HEK293 (cell line): ENCODE measurements around the gene CSNK2A3.

ENCODE experiments used
- CTCF ChIA-PET: fragments of 350-600 bp; formaldehyde crosslinking; extraction: SDS; loops from one replicate; lab custom pipeline; 2021; ENCODE audit warnings: antibody characterized with exemption; lab: Yijun Ruan, JAX
- POLR2A ChIA-PET: fragments of 300-600 bp; formaldehyde crosslinking; extraction: SDS; loops from one replicate; lab custom pipeline; 2020; ENCODE audit warnings: antibody characterized with exemption, inconsistent platforms; lab: Yijun Ruan, JAX
- H3K27ac ChIP-seq: fragments of 200-500 bp; sonication (Bioruptor generic); 2 replicates; pipeline ENCODE4 v1.5.1; 2014; ENCODE audit warnings: low read depth, low read length, control low read depth, inconsistent platforms; ENCODE audit errors: extremely low read depth
- H3K36me3 ChIP-seq, 2 experiments: fragments of 200-500 bp in 1 of 2; sonication (Bioruptor generic) in 1 of 2; 1 replicate in 1 of 2; 2 replicates in 1 of 2; pipeline ENCODE4 v1.5.1; 2014 to 2017; ENCODE audit warnings: inconsistent platforms in 2 of 2, low read length in 2 of 2; ENCODE audit not compliant: control insufficient read depth in 2 of 2, insufficient read depth in 1 of 2
- H3K4me1 ChIP-seq: fragments of 200-500 bp; sonication (Bioruptor generic); 2 replicates; pipeline ENCODE4 v1.5.1; 2014; ENCODE audit warnings: mild to moderate bottlenecking, low read length, inconsistent platforms; ENCODE audit not compliant: control insufficient read depth, insufficient read depth
- H3K4me3 ChIP-seq: 2 replicates; pipeline ENCODE4 v1.5.1; 2011; ENCODE audit warnings: low read depth, mild to moderate bottlenecking, control low read depth, low read length, moderate library complexity
- H3K9me3 ChIP-seq: fragments of 200-500 bp; sonication (Bioruptor generic); 2 replicates; pipeline ENCODE4 v1.5.1; 2014; ENCODE audit warnings: low read depth, low read length, inconsistent platforms; ENCODE audit not compliant: control insufficient read depth, insufficient read depth
- GLI2 ChIP-seq: fragments of 450-650 bp; formaldehyde crosslinking; IDR thresholded peaks from 2 replicates; pipeline ENCODE4; 2017; ENCODE audit warnings: missing biosample characterization, missing genetic modification characterization, low read depth, borderline replicate concordance
- GLI4 ChIP-seq: fragments of 450-650 bp; formaldehyde crosslinking; IDR thresholded peaks from 2 replicates; pipeline ENCODE4 v1.5.1; 2016; ENCODE audit warnings: missing biosample characterization, missing genetic modification characterization
- HOXA7 ChIP-seq: sonication (generic); formaldehyde crosslinking; IDR thresholded peaks from 2 replicates; pipeline ENCODE4 v1.8.1; 2022; ENCODE audit warnings: missing genetic modification reagents, borderline replicate concordance
- KLF16 ChIP-seq: fragments of 450-650 bp; formaldehyde crosslinking; IDR thresholded peaks from 2 replicates; pipeline ENCODE4 v1.5.1; 2017; ENCODE audit warnings: missing biosample characterization, missing genetic modification characterization
- SALL2 ChIP-seq: fragments of 450-650 bp; formaldehyde crosslinking; IDR thresholded peaks from 2 replicates; pipeline ENCODE4 v1.5.0; 2017; ENCODE audit warnings: missing biosample characterization, mild to moderate bottlenecking, missing genetic modification characterization, borderline replicate concordance
- SP3 ChIP-seq: fragments of 450-650 bp; formaldehyde crosslinking; IDR thresholded peaks from 2 replicates; pipeline ENCODE4 v1.5.1; 2016; ENCODE audit warnings: missing biosample characterization, missing genetic modification characterization
- TCF7L2 ChIP-seq: IDR thresholded peaks from 2 replicates; pipeline ENCODE4 v1.6.1; 2011; ENCODE audit warnings: low read depth, mild to moderate bottlenecking, inconsistent platforms, low read length, moderate library complexity, borderline replicate concordance
- ZEB2 ChIP-seq: fragments of 450-650 bp; formaldehyde crosslinking; IDR thresholded peaks from 2 replicates; pipeline ENCODE4 v1.5.1; 2016; ENCODE audit warnings: missing biosample characterization, missing genetic modification characterization
- ZFHX2 ChIP-seq: fragments of 450-650 bp; formaldehyde crosslinking; conservative IDR thresholded peaks from 2 replicates; pipeline ENCODE4 v1.5.1; 2016; ENCODE audit warnings: missing biosample characterization, missing genetic modification characterization
- ZIC2 ChIP-seq: fragments of 450-650 bp; formaldehyde crosslinking; IDR thresholded peaks from 2 replicates; pipeline ENCODE4 v1.5.1; 2016; ENCODE audit warnings: missing biosample characterization, missing genetic modification characterization
- ZNF146 ChIP-seq: fragments of 450-650 bp; formaldehyde crosslinking; IDR thresholded peaks from 2 replicates; pipeline ENCODE4 v1.5.1; 2016; ENCODE audit warnings: missing biosample characterization, missing genetic modification characterization
- ZNF202 ChIP-seq: fragments of 450-650 bp; formaldehyde crosslinking; IDR thresholded peaks from 2 replicates; pipeline ENCODE4 v1.5.1; 2016; ENCODE audit warnings: missing biosample characterization, missing genetic modification characterization, borderline replicate concordance
- ZNF221 ChIP-seq: fragments of 450-650 bp; formaldehyde crosslinking; IDR thresholded peaks from 2 replicates; pipeline ENCODE4 v1.5.1; 2017; ENCODE audit warnings: missing biosample characterization, missing genetic modification characterization, borderline replicate concordance
- ZNF23 ChIP-seq: fragments of 450-650 bp; formaldehyde crosslinking; IDR thresholded peaks from 2 replicates; pipeline ENCODE4 v1.5.1; 2016; ENCODE audit warnings: missing biosample characterization, missing genetic modification characterization, borderline replicate concordance
- ZNF501 ChIP-seq: fragments of 450-650 bp; formaldehyde crosslinking; IDR thresholded peaks from 2 replicates; pipeline ENCODE4 v1.5.1; 2016; ENCODE audit warnings: missing biosample characterization, missing genetic modification characterization
- ZNF561 ChIP-seq: fragments of 450-650 bp; IDR thresholded peaks from 2 replicates; pipeline ENCODE4 v1.5.1; 2018; ENCODE audit warnings: missing biosample characterization, missing genetic modification characterization, borderline replicate concordance
- ZNF621 ChIP-seq: fragments of 450-650 bp; formaldehyde crosslinking; IDR thresholded peaks from 2 replicates; pipeline ENCODE4 v1.5.1; 2017; ENCODE audit warnings: missing biosample characterization, missing genetic modification characterization
- ZNF670 ChIP-seq: fragments of 450-650 bp; formaldehyde crosslinking; IDR thresholded peaks from 2 replicates; pipeline ENCODE4 v1.5.1; 2016; ENCODE audit warnings: missing biosample characterization, missing genetic modification characterization, low read depth
- ZNF768 ChIP-seq: fragments of 450-650 bp; formaldehyde crosslinking; IDR thresholded peaks from 2 replicates; pipeline ENCODE4 v1.5.1; 2018; ENCODE audit warnings: missing biosample characterization, mild to moderate bottlenecking, missing genetic modification characterization
- ZNF791 ChIP-seq: fragments of 450-650 bp; formaldehyde crosslinking; IDR thresholded peaks from 2 replicates; pipeline ENCODE4 v1.5.1; 2016; ENCODE audit warnings: missing biosample characterization, missing genetic modification characterization
- ZNF792 ChIP-seq: fragments of 450-650 bp; formaldehyde crosslinking; IDR thresholded peaks from 2 replicates; pipeline ENCODE4 v1.5.1; 2016; ENCODE audit warnings: missing biosample characterization, missing genetic modification characterization
- ZXDB ChIP-seq: fragments of 450-650 bp; formaldehyde crosslinking; IDR thresholded peaks from 2 replicates; pipeline ENCODE4 v1.5.1; 2016; ENCODE audit warnings: missing biosample characterization, missing genetic modification characterization
- TF ChIP-seq, protein P1 (sequence below): fragments of 450-650 bp; formaldehyde crosslinking; IDR thresholded peaks from 2 replicates; pipeline ENCODE4 v1.5.1; 2016; ENCODE audit warnings: missing biosample characterization, missing genetic modification characterization
- TF ChIP-seq, protein P2 (sequence below): fragments of 450-650 bp; formaldehyde crosslinking; optimal IDR thresholded peaks from 2 replicates; pipeline ENCODE3; 2016; ENCODE audit warnings: missing biosample characterization, mild to moderate bottlenecking, missing genetic modification characterization
- TF ChIP-seq, protein P3 (sequence below): IDR thresholded peaks from 2 replicates; pipeline ENCODE4 v1.6.1; 2011; ENCODE audit warnings: mild to moderate bottlenecking, low read depth, low read length, borderline replicate concordance
- TF ChIP-seq, protein P4 (sequence below): fragments of 450-650 bp; formaldehyde crosslinking; IDR thresholded peaks from 2 replicates; pipeline ENCODE4 v1.5.1; 2016; ENCODE audit warnings: missing biosample characterization, missing genetic modification characterization

The CSNK2A3 gene

DNA sequence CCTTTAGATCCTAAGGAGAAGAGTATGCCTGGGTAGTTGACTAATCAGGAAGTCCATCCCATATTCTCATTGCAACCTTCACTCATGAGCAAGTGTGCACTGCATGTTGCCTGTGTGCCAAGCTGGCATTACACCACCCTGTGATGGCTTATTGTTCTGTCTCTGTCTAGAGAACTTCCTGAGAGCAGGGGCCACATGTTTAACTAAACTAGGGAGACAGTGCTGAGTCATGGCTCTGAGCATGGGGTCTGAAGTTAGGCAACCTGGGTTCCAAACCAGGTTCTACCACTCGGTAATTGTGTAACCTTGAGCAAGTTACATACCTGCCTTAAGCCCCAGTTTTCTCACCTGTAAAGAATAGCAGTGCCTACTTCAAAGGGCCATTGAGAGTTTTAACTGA, 39.6 kb downstream of the CSNK2A3 start (continued):
- TF ChIP-seq ZNF792 = no peak

DNA sequence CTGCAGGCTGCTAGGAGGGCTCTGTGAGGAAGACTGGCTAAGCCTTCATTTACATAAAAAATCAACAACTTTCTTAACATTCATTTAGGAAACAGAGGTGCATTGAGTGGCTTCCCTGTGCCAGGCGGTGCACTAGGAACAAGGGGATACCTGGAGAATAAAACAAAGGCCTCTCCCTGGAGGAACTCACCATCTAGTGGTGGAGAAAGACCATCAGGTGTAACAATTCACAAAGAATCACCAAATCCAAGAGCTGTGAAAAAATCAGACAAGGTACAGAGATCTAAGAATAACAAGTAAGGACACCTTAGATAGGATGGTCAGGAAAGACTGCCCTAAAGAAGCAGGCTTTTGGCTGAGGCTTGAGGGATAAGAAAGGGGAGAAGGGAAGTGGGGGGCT, 40.3 kb downstream of the CSNK2A3 start:
- CTCF ChIA-PET = interaction anchor here (0.9 kb wide), 1 partner anchor 157 kb away, joined by 3 read pairs; no protein-coding TSS in a partner anchor
- TF ChIP-seq, protein P1, sequence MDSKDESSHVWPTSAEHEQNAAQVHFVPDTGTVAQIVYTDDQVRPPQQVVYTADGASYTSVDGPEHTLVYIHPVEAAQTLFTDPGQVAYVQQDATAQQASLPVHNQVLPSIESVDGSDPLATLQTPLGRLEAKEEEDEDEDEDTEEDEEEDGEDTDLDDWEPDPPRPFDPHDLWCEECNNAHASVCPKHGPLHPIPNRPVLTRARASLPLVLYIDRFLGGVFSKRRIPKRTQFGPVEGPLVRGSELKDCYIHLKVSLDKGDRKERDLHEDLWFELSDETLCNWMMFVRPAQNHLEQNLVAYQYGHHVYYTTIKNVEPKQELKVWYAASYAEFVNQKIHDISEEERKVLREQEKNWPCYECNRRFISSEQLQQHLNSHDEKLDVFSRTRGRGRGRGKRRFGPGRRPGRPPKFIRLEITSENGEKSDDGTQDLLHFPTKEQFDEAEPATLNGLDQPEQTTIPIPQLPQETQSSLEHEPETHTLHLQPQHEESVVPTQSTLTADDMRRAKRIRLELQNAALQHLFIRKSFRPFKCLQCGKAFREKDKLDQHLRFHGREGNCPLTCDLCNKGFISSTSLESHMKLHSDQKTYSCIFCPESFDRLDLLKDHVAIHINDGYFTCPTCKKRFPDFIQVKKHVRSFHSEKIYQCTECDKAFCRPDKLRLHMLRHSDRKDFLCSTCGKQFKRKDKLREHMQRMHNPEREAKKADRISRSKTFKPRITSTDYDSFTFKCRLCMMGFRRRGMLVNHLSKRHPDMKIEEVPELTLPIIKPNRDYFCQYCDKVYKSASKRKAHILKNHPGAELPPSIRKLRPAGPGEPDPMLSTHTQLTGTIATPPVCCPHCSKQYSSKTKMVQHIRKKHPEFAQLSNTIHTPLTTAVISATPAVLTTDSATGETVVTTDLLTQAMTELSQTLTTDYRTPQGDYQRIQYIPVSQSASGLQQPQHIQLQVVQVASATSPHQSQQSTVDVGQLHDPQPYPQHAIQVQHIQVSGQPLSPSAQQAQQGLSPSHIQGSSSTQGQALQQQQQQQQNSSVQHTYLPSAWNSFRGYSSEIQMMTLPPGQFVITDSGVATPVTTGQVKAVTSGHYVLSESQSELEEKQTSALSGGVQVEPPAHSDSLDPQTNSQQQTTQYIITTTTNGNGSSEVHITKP (tag by site-specific recombination) = no peak
- no peak for TF ChIP-seq ZNF146 (tag by site-specific recombination)
- no peak for TF ChIP-seq ZEB2
- TF ChIP-seq ZNF501 (tag by site-specific recombination) = no peak
- no peak for TF ChIP-seq ZNF202 (tag by site-specific recombination)
- no peak for TF ChIP-seq ZNF221 (tag by site-specific recombination)
- no peak for TF ChIP-seq ZFHX2 (tag by site-specific recombination)
- no peak for TF ChIP-seq GLI2 (tag by site-specific recombination)
- TF ChIP-seq KLF16 (tag by site-specific recombination) = no peak
- Histone ChIP-seq H3K36me3 (no peaks in the 10 kb centered on the region), H3K9me3 (no peaks in the 10 kb centered on the region), H3K27ac (no peak overlapping the region), H3K4me3 (no peak overlapping the region), H3K4me1 (no peaks in the 10 kb centered on the region)
- POLR2A ChIA-PET = no interaction called here

DNA sequence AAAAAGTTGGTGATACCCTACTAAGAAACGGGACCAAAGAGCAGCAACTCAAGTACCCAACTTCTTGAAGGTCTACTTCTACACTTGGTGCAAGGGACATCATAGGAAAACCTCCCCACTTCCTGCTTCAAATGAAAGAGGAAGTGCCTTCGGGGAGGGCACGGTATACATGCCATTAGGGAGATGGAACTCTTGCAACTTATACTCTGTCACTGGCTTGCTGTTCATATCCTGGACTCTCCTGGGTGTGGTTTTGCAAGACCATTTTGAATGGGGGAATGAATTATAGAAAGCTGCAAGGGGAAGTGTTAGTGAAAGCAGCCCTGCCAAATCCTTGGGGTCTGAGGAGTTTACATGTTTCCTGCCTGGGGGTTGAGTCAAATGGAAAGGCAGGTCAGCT, 41.9 kb downstream of the CSNK2A3 start:
- Histone ChIP-seq H3K27ac (no peak overlapping the region), H3K36me3 (no peaks in the 10 kb centered on the region), H3K4me3 (no peak overlapping the region), H3K9me3 (no peaks in the 10 kb centered on the region), H3K4me1 (no peaks in the 10 kb centered on the region)
- TF ChIP-seq, protein P2, sequence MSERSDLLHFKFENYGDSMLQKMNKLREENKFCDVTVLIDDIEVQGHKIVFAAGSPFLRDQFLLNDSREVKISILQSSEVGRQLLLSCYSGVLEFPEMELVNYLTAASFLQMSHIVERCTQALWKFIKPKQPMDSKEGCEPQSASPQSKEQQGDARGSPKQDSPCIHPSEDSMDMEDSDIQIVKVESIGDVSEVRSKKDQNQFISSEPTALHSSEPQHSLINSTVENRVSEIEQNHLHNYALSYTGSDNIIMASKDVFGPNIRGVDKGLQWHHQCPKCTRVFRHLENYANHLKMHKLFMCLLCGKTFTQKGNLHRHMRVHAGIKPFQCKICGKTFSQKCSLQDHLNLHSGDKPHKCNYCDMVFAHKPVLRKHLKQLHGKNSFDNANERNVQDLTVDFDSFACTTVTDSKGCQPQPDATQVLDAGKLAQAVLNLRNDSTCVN (tag by site-specific recombination) = no peak
- TF ChIP-seq ZNF791 (tag by site-specific recombination) (no peak), ZNF768 (tag by site-specific recombination) (no peak), ZNF621 (tag by site-specific recombination) (no peak), ZIC2 (tag by site-specific recombination) (no peak), SALL2 (no peak), ZNF561 (tag by site-specific recombination) (no peak), ZXDB (tag by site-specific recombination) (no peak), ZNF23 (no peak), GLI4 (no peak), SP3 (no peak), TCF7L2 (no peak), HOXA7 (CRISPR knock-in tag) (no peak), ZNF670 (tag by site-specific recombination) (no peak)
- TF ChIP-seq, protein P3, sequence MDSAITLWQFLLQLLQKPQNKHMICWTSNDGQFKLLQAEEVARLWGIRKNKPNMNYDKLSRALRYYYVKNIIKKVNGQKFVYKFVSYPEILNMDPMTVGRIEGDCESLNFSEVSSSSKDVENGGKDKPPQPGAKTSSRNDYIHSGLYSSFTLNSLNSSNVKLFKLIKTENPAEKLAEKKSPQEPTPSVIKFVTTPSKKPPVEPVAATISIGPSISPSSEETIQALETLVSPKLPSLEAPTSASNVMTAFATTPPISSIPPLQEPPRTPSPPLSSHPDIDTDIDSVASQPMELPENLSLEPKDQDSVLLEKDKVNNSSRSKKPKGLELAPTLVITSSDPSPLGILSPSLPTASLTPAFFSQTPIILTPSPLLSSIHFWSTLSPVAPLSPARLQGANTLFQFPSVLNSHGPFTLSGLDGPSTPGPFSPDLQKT = no peak
- TF ChIP-seq, protein P4, sequence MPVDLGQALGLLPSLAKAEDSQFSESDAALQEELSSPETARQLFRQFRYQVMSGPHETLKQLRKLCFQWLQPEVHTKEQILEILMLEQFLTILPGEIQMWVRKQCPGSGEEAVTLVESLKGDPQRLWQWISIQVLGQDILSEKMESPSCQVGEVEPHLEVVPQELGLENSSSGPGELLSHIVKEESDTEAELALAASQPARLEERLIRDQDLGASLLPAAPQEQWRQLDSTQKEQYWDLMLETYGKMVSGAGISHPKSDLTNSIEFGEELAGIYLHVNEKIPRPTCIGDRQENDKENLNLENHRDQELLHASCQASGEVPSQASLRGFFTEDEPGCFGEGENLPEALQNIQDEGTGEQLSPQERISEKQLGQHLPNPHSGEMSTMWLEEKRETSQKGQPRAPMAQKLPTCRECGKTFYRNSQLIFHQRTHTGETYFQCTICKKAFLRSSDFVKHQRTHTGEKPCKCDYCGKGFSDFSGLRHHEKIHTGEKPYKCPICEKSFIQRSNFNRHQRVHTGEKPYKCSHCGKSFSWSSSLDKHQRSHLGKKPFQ (tag by site-specific recombination) = no peak
- POLR2A ChIA-PET = no interaction called here
- CTCF ChIA-PET = no interaction called here
